ENCODE data around the gene SNPH. TPM values are rescaled to one million over a fixed set of nuclear protein-coding genes. Genes with fewer than 3 reads are reported as not detected.

Gene SNPH
- total and polyA plus RNA-seq, 2 of the 8 experiments (the other 6 are each of a cell fraction or from before 2014, with no cell fraction given): 0.98 to 4.9 TPM

GRCh38 chr20:1273366-1273765 is 7.3 kb downstream of the SNPH start:
- Histone ChIP-seq H4K8ac (ENCODE audit: extremely low read depth, insufficient read depth, low read length) (no peak overlapping the region), H3K79me1 (ENCODE audit: low read depth, low read length) (no peaks in the 10 kb centered on the region; the same call in 1 of the 2 replicates), H3K4me3 (ENCODE audit: extremely low read depth in 1 of 4, insufficient read depth in 2 of 4, low read depth in 3 of 4, low read length in 4 of 4) (no peak overlapping the region), H3K9me3 (ENCODE audit: insufficient read depth in 2 of 2, low read depth in 1 of 2, low read length in 1 of 2) (no peaks in the 10 kb centered on the region), H4K91ac (replicated peaks; ENCODE audit: insufficient read length, low read length) (no peak overlapping the region), H2BK12ac (ENCODE audit: low read depth, low read length) (no peak overlapping the region), H3K18ac (ENCODE audit: extremely low read depth, low read length) (no peak overlapping the region), H2BK120ac (replicated peaks; ENCODE audit: low read depth, low read length) (no peak overlapping the region), H4K20me1 (replicated peaks in 1 of 2; ENCODE audit: control insufficient read depth in 1 of 2, insufficient read depth in 2 of 2, low read length in 2 of 2) (peaks cover 0 to 9% of the 10 kb centered on the region in 2 experiments), H2AK5ac (ENCODE audit: low read depth, low read length) (no peak overlapping the region), H2BK20ac (ENCODE audit: low read length) (no peak overlapping the region), H2AFZ (ENCODE audit: low read length) (no peak overlapping the region), H3K27me3 (replicated peaks in 1 of 4; ENCODE audit: control insufficient read depth in 3 of 4, extremely low read depth in 1 of 4, insufficient read depth in 3 of 4, low read length in 3 of 4) (no peaks in the 10 kb centered on the region; a peak in 1 of 7 replicates), H4K5ac (ENCODE audit: insufficient read length, low read depth, low read length) (no peak overlapping the region), H3K4me1 (replicated peaks in 1 of 4; ENCODE audit: control insufficient read depth in 3 of 4, insufficient read depth in 4 of 4, low read length in 3 of 4) (peaks cover 0 to 3% (median 0%) of the 10 kb centered on the region in 4 experiments; a peak in 1 of 7 replicates), H2BK5ac (ENCODE audit: low read depth, low read length) (no peak overlapping the region), H3K56ac (replicated peaks; ENCODE audit: insufficient read length, low read depth, low read length) (no peak overlapping the region), H3K4me2 (ENCODE audit: insufficient read depth in 1 of 2, low read depth in 2 of 2, low read length in 2 of 2) (no peak overlapping the region), H3K4ac (replicated peaks; ENCODE audit: insufficient read length, low read depth, low read length) (no peak overlapping the region), H3K36me3 (ENCODE audit: control insufficient read depth in 2 of 4, insufficient read depth in 4 of 4, low read length in 3 of 4) (no peaks in the 10 kb centered on the region; a peak in 1 of 8 replicates), H2BK15ac (ENCODE audit: low read length) (no peak overlapping the region), H3K23ac (ENCODE audit: insufficient read length) (no peak overlapping the region), H3K27ac (ENCODE audit: low read depth, low read length) (no peak overlapping the region), H3K23me2 (ENCODE audit: low read depth, low read length) (peaks cover 10% of the 10 kb centered on the region; the same call in 1 of the 2 replicates), H3K9ac (replicated peaks in 1 of 4; ENCODE audit: extremely low read depth in 1 of 4, low read depth in 3 of 4, low read length in 3 of 4) (no peak overlapping the region), H3K14ac (ENCODE audit: insufficient read length) (no peak overlapping the region), H3K79me2 (ENCODE audit: control insufficient read depth in 1 of 2, insufficient read depth in 2 of 2, low read length in 2 of 2) (no peaks in the 10 kb centered on the region)
- FAIRE-seq (no peak), DNase-seq (ENCODE audit: low read depth in 1 of 2, low spot score in 2 of 2) (no peak)
- 94% methylated on average over 2 of the region's 2 CpGs; no CpG with 5 or more reads in 1 of the 2 experiments for WGBS, 2 experiments (ENCODE audit: extremely low coverage in 1 of 2, insufficient coverage in 1 of 2, insufficient read length in 1 of 2, insufficient replicate concordance in 2 of 2, low coverage in 1 of 2, low lambda C conversion rate in 2 of 2, missing lambda C conversion rate in 1 of 2)
- CTCF ChIA-PET (ENCODE audit: partially characterized antibody): interaction anchor here (1.4 to 2.2 kb wide), 4 partner anchors 10 to 231 kb away, joined by 3 to 6 read pairs (median 6); no protein-coding TSS in a partner anchor
- TF ChIP-seq EZH2 (IDR thresholded peaks at IDR 0.05; ENCODE audit: low read depth, low read length, severe bottlenecking) (no peak), SIX5 (IDR thresholded peaks at IDR 0.05; ENCODE audit: low read depth, low read length) (no peak), CEBPB (IDR thresholded peaks at IDR 0.05; ENCODE audit: low read depth, low read length) (no peak), HDAC6 (IDR thresholded peaks at IDR 0.05; ENCODE audit: low read depth, low read length) (no peak)
- POLR2A ChIA-PET (ENCODE audit: partially characterized antibody): no interaction called here

Data from H1 (cell line).